Immature natural killer cell (primary cell): Measurements from ENCODE around the gene RNF112. TPM values are rescaled to one million over a fixed set of nuclear protein-coding genes. Genes with fewer than 3 reads are reported as not detected.

ENCODE experiments used
- DNase-seq, 3 donors: peaks; one replicate each; pipeline ENCODE4 v3.0.0; 2022; ENCODE audit warnings: mixed read lengths in 1 of 3
- H3K27ac Mint-ChIP-seq, 6 donors: one replicate each; pipeline ENCODE4 v1.8.0; 2020; ENCODE audit warnings: mixed read lengths in 6 of 6, mild to moderate bottlenecking in 5 of 6, inconsistent platforms in 4 of 6, moderate library complexity in 3 of 6
- H3K27me3 Mint-ChIP-seq, 3 donors: one replicate each; pipeline ENCODE4 v1.8.0; 2020 to 2021; ENCODE audit warnings: low read depth in 3 of 3, mild to moderate bottlenecking in 3 of 3, mixed read lengths in 3 of 3, moderate library complexity in 3 of 3, inconsistent platforms in 1 of 3
- H3K36me3 Mint-ChIP-seq, 3 donors: one replicate each; pipeline ENCODE4 v1.8.0; 2020; ENCODE audit warnings: mixed read lengths in 3 of 3, inconsistent platforms in 2 of 3, mild to moderate bottlenecking in 2 of 3
- H3K4me1 Mint-ChIP-seq, 2 donors: one replicate each; pipeline ENCODE4 v1.8.0; 2020; ENCODE audit warnings: inconsistent platforms in 2 of 2, mild to moderate bottlenecking in 2 of 2, mixed read lengths in 2 of 2, moderate library complexity in 1 of 2
- H3K4me3 Mint-ChIP-seq, 5 donors: one replicate each; pipeline ENCODE4 v1.8.0; 2020; ENCODE audit warnings: mild to moderate bottlenecking in 5 of 5, mixed read lengths in 5 of 5, inconsistent platforms in 3 of 5, moderate library complexity in 3 of 5
- H3K9me3 Mint-ChIP-seq, 6 donors: one replicate each; pipeline ENCODE4 v1.8.0; 2020; ENCODE audit warnings: mild to moderate bottlenecking in 6 of 6, mixed read lengths in 6 of 6, inconsistent platforms in 4 of 6, moderate library complexity in 3 of 6
- polyA plus RNA-seq, 3 donors: library from polyadenylated mRNA; unstranded; fragments of 300-500 nt; fragmentation: Illumina TruSeq; gene quantifications; one replicate each; pipeline ENCODE4 v1.2.3, GENCODE V29; 2021

Gene RNF112
- not detected for polyA plus RNA-seq

- Mint-ChIP-seq H3K36me3 (no peaks in the 10 kb centered on the region), H3K4me1 (no peaks in the 10 kb centered on the region), H3K4me3 (no peak within 1 kb of the TSS), H3K27ac (peak within 1 kb of the TSS in 2 of 6 donors; percentile 21 to 61), H3K9me3 (no peaks in the 10 kb centered on the region), H3K27me3 (no peaks in the 10 kb centered on the region)
- DNase-seq: no peak
Observed at GRCh38 chr17:19410875-19411620, at the start of gene RNF112. TSS of gene RNF112 (plus strand) at chr17:19411232. CDS start at chr17:19411409, 177 bp downstream.

- H3K4me3 Mint-ChIP-seq: peak overlapping the region; percentile 51 to 74 (median 64)
- DNase-seq: no peak
- peaks cover 36 to 40% of the 10 kb centered on the region in 2 donors for H3K4me1 Mint-ChIP-seq
- H3K36me3 Mint-ChIP-seq: peaks cover 0 to 8% (median 6%) of the 10 kb centered on the region in 3 donors
- H3K27ac Mint-ChIP-seq: peak overlapping the region in 3 of 6 donors; percentile 30 to 79 (median 58)
- no peaks in the 10 kb centered on the region for H3K9me3 Mint-ChIP-seq
- peaks cover 7 to 15% (median 8%) of the 10 kb centered on the region in 3 donors for H3K27me3 Mint-ChIP-seq
Observed at GRCh38 chr17:19361326-19361725, 49.7 kb upstream of the RNF112 start.

- H3K4me1 Mint-ChIP-seq: peaks cover 40 to 46% of the 10 kb centered on the region in 2 donors
- H3K27ac Mint-ChIP-seq: peak overlapping the region in 4 of 6 donors; percentile 16 to 93 (median 80)
- H3K4me3 Mint-ChIP-seq: peak overlapping the region; percentile 70 to 82 (median 79)
- H3K36me3 Mint-ChIP-seq: peaks cover 0 to 8% (median 4%) of the 10 kb centered on the region in 3 donors
- DNase-seq: no peak
- no peaks in the 10 kb centered on the region for H3K9me3 Mint-ChIP-seq
- H3K27me3 Mint-ChIP-seq: peaks cover 7 to 15% (median 8%) of the 10 kb centered on the region in 3 donors
Observed at GRCh38 chr17:19361944-19362276, 49.1 kb upstream of the RNF112 start.

GRCh38 chr17:19362277-19363113 is 48.5 kb upstream of the RNF112 start, which contains the start of gene B9D1:
TSS of gene B9D1 (minus strand) at chr17:19362723. CDS start at chr17:19362569, 154 bp downstream.
- Mint-ChIP-seq H3K4me1 (peaks cover 44 to 48% of the 10 kb centered on the region in 2 donors), H3K27ac (peak within 1 kb of the TSS; percentile 72 to 93 (median 88)), H3K27me3 (peaks cover 6 to 15% (median 8%) of the 10 kb centered on the region in 3 donors), H3K9me3 (no peaks in the 10 kb centered on the region), H3K4me3 (peak within 1 kb of the TSS; percentile 93 to 96 (median 96)), H3K36me3 (peaks cover 0 to 8% (median 0%) of the 10 kb centered on the region in 3 donors)
- DNase-seq: peak; percentile 91 to 94 (median 93)

GRCh38 chr17:19363114-19363438 is 48.0 kb upstream of the RNF112 start:
- peaks cover 6 to 15% (median 8%) of the 10 kb centered on the region in 3 donors for H3K27me3 Mint-ChIP-seq
- H3K4me3 Mint-ChIP-seq: peak overlapping the region; percentile 93 to 96 (median 96)
- H3K9me3 Mint-ChIP-seq: no peaks in the 10 kb centered on the region
- no peak for DNase-seq
- H3K36me3 Mint-ChIP-seq: peaks cover 0 to 8% (median 0%) of the 10 kb centered on the region in 3 donors
- peak overlapping the region in 5 of 6 donors; percentile 79 to 93 (median 90) for H3K27ac Mint-ChIP-seq
- peaks cover 50 to 54% of the 10 kb centered on the region in 2 donors for H3K4me1 Mint-ChIP-seq

GRCh38 chr17:19363460-19364035 is 47.5 kb upstream of the RNF112 start:
- DNase-seq: no peak
- Mint-ChIP-seq H3K27ac (peak overlapping the region; percentile 52 to 81 (median 75)), H3K27me3 (peaks cover 6 to 15% (median 8%) of the 10 kb centered on the region in 3 donors), H3K4me1 (peaks cover 54 to 58% of the 10 kb centered on the region in 2 donors), H3K9me3 (no peaks in the 10 kb centered on the region), H3K4me3 (peak overlapping the region; percentile 55 to 96 (median 93)), H3K36me3 (peaks cover 0 to 6% (median 0%) of the 10 kb centered on the region in 3 donors)

GRCh38 chr17:19364699-19365498 is 46.1 kb upstream of the RNF112 start:
- Mint-ChIP-seq H3K27ac (peak overlapping the region in 5 of 6 donors; percentile 3 to 98 (median 35)), H3K4me3 (no peak overlapping the region), H3K36me3 (peaks cover 0 to 3% (median 0%) of the 10 kb centered on the region in 3 donors), H3K27me3 (peaks cover 8 to 13% (median 11%) of the 10 kb centered on the region in 3 donors), H3K4me1 (peaks cover 68 to 72% of the 10 kb centered on the region in 2 donors), H3K9me3 (peaks cover 0 to under 1% (median 0%) of the 10 kb centered on the region in 6 donors)
- no peak for DNase-seq

GRCh38 chr17:19365499-19365817 is 45.6 kb upstream of the RNF112 start:
- peaks cover 0 to 2% (median 0%) of the 10 kb centered on the region in 6 donors for H3K9me3 Mint-ChIP-seq
- H3K27ac Mint-ChIP-seq: peak overlapping the region in 5 of 6 donors; percentile 70 to 98 (median 81)

GRCh38 chr17:19365833-19366636 is 45.0 kb upstream of the RNF112 start:
- peaks cover 8 to 24% (median 18%) of the 10 kb centered on the region in 3 donors for H3K27me3 Mint-ChIP-seq
- no peak overlapping the region for H3K4me3 Mint-ChIP-seq
- peaks cover 0 to 2% (median 0%) of the 10 kb centered on the region in 6 donors for H3K9me3 Mint-ChIP-seq
- peak overlapping the region; percentile 33 to 98 (median 80) for H3K27ac Mint-ChIP-seq
- H3K4me1 Mint-ChIP-seq: peaks cover 79 to 83% of the 10 kb centered on the region in 2 donors
- no peak for DNase-seq
- peaks cover 0 to 3% (median 0%) of the 10 kb centered on the region in 3 donors for H3K36me3 Mint-ChIP-seq

More at GRCh38 chr17:19365499-19365817, 45.6 kb upstream of the RNF112 start:
- Mint-ChIP-seq H3K4me3 (no peak overlapping the region), H3K27me3 (peaks cover 8 to 19% (median 13%) of the 10 kb centered on the region in 3 donors), H3K4me1 (peaks cover 73 to 77% of the 10 kb centered on the region in 2 donors), H3K36me3 (peaks cover 0 to 3% (median 0%) of the 10 kb centered on the region in 3 donors)
- no peak for DNase-seq

GRCh38 chr17:19366637-19366972 is 44.4 kb upstream of the RNF112 start:
- H3K27me3 Mint-ChIP-seq: peaks cover 8 to 30% (median 20%) of the 10 kb centered on the region in 3 donors
- H3K4me3 Mint-ChIP-seq: no peak overlapping the region
- peaks cover 0 to 2% (median 0%) of the 10 kb centered on the region in 6 donors for H3K9me3 Mint-ChIP-seq
- H3K4me1 Mint-ChIP-seq: peaks cover 81 to 83% of the 10 kb centered on the region in 2 donors
- DNase-seq: no peak
- peak overlapping the region; percentile 78 to 98 (median 88) for H3K27ac Mint-ChIP-seq
- peaks cover 0 to 3% (median 0%) of the 10 kb centered on the region in 3 donors for H3K36me3 Mint-ChIP-seq

GRCh38 chr17:19368229-19368628 is 42.8 kb upstream of the RNF112 start:
- DNase-seq: no peak
- H3K4me3 Mint-ChIP-seq: peak overlapping the region in 2 of 5 donors; percentile 14 to 84
- H3K27ac Mint-ChIP-seq: peak overlapping the region; percentile 95 to 98 (median 97)
- peaks cover 0 to 2% (median 0%) of the 10 kb centered on the region in 6 donors for H3K9me3 Mint-ChIP-seq
- H3K4me1 Mint-ChIP-seq: peaks cover 85 to 88% of the 10 kb centered on the region in 2 donors
- H3K27me3 Mint-ChIP-seq: peaks cover 2 to 29% (median 13%) of the 10 kb centered on the region in 3 donors
- peaks cover 0 to 3% (median 0%) of the 10 kb centered on the region in 3 donors for H3K36me3 Mint-ChIP-seq
